Stimulated activated CD4-positive, alpha-beta T cell treated with anti-CD3 and anti-CD28 coated beads, Interleukin-12 subunit alpha, Interleukin-12 subunit beta, amount 100 ng/mL, for 4 hours (primary cell): ENCODE results near the gene COG7.
"Not testable (repeated sequence)": the region's sequence is repeated elsewhere in the genome, so short reads cannot be mapped to it uniquely, and the experiment has no call there.

Experiments used
- DNase-seq: peaks from one replicate; pipeline ENCODE4 v3.0.0-alpha.2; 2020

The COG7 gene

DNA sequence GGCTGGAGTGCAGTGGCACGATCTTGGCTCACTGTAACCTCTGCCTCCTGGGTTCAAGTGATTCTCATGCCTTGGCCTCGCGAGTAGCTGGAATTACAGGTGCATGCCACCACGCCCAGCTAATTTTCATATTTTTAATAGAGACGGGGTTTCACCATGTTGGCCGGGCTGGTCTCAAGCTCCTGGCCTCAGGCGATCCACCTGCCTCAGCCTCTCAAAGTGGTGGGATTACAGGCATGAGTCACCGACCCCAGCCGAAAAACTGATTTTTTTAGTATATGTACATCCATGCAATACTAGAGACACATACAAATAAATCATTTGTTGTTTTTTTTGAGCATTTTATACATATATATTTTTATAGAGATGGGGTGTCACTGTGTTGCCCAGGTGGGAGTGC is 71.3 kb downstream of the COG7 start:
- DNase-seq, result not testable (repeated sequence)

DNA sequence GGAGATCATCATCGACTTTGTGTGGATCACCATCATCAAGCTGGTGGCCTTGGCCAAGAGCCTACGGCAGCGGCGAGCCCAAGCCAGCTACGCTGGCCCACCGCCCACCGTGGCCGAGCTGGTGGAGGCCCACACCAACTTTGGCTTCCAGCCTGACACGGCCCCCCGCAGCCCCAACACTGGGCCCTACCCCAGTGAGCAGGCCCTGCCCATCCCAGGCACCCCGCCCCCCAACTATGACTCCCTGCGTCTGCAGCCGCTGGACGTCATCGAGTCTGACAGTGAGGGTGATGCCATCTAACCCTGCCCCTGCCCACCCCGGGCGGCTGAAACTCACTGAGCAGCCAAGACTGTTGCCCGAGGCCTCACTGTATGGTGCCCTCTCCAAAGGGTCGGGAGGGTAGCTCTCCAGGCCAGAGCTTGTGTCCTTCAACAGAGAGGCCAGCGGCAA is 72.5 kb downstream of the COG7 start:
- DNase-seq, result no peak

DNA sequence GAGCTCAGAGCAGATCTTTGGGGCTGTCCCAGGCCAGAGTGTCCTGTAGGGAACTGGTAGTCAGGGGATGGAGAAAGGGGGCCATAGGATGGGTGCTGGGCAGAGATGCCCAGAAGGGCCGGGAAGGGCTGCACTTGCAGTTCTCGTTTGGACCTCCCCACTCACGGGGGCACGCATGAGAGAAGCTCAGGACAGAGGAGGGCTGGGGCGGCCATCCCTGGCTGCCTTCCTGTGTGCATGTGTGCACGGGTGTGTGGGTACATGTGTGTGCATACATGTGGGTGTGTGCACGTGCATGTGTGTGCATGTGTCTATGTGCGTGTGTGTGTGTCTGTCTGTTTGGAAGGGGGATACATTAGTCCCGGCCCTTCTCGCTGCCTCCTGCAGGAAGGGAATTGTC is 73.3 kb downstream of the COG7 start:
- DNase-seq, result no peak

DNA sequence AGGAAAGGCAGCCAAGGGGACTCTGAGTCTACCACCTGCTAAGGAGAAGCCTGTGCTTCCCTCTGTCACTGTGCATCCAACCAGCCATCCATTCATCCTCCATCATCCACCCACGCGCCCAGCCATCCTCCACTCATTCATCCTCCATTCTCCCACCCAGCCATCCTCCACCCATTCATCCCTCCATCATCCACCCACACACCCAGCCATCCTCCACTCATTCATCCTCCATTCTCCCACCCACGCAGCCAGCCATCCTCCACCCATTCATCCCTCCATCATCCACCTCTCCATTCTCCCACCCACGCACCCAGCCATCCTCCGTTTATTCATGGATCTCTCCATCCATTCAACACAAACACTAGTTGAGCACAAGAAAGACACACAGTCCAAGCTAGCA is 74.1 kb downstream of the COG7 start:
- DNase-seq, result no peak

DNA sequence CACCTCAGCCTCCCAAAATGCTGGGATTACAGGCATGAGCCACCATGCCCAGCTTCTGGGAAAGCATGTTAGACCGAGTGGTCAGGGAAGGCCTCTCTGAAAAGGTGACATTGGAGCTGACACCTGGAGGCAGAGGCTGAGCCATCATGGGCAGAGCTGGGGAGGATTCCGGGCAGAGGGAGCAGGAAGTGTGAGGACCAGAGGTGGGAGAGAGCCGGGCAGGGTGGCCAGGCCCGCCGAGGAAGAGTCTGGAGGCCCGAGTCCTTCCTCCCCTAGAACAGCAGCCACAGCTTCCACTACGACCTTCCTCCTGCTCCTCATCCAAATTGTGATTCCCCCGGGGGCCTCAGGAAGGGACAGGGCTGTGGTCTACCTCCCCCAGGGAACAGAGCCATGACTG is 74.7 kb downstream of the COG7 start:
- no peak for DNase-seq

DNA sequence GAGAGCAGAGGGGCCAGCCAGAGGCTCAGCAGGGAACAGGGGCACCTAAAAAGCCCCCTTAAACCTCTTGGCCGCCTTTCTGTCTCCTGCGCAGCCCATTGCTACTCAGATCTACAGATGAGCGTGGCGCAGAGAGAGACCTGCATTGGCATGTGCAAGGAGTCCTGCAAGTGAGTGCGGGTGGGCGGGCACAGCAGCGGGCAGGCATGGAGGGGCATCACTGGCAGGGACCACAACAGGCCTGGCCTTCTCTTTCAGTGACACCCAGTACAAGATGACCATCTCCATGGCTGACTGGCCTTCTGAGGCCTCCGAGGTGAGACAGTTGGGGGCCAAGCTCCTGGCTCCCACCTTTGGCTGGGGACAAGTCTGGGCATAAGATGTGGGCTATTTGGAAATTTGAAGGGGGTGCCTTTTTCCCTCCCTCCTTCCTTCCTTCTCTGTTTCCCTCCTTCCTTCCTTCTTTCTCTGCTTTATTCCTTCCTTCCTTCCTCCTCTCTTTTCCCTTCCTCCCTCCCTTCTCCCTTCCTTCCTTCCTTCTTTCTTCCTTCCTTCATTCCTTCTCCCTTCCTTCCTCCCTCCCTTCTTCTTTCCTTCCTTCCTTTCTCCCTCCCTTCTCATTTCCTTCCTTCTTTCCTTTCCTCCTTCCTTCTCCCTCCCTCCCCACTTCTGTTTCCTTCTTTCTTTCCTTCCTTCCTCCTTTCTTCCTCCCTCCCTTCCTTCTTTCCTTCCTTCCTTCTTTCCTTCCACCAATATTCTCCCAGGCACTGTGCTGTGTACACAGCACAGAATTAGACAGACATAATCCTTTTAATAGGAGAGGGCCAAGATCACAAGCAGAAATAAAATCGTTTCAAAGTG is 75.7 kb downstream of the COG7 start:
- no peak for DNase-seq

DNA sequence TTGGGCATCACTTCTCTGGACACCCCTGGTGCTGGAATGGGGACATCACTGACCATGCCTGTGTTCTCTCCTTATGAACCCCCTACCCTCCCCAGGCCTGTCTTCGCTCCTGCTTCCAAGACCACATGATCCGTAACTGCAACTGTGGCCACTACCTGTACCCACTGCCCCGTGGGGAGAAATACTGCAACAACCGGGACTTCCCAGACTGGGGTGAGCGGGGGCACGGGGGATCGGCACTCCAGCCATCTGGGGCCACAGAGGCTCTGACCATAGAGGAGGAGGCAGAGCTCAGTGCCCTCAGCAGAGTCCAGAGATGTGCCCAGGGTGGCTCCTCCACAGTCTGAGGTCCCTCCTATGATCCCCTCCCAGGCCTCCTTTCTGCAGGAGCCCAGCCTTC is 77.3 kb downstream of the COG7 start:
- DNase-seq, result no peak

DNA sequence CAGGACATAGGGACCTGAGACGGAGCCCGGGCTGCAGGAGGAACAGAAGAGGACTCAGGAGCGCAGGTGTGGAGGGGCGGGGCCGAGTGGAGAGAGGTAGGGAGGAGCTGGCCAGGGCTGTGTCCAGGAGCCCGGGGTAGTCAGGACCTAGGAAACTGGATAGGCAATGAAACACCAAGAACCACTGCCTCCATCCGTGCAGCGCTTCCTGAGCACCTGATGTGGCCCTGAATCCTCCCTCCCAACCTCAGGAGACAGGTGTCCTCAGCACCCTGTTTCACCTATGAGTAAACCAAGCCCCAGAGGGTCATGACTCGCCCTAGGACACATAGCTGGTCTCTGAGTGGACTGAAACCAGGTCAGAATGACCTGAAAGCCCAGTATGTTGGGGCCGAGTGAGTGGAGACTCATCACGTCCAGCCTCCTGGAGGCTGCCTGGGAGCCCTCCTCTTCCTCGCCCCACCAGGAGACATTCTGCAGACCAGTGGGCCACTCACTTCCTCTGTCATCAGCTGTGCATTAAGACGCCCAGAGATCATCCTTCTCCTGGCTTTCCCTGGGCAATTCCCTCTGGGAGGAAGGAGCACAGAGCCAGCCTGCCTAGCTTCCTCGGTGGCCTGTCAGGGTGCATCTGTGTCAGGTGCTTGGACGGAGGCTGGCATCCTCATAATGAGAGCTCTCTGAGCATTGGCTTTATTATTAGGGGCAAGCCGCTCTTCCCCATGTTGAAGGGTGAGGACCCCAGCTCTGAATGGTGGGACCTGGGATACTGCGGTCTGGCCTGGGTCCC is 78.1 kb downstream of the COG7 start:
- DNase-seq, result no peak

DNA sequence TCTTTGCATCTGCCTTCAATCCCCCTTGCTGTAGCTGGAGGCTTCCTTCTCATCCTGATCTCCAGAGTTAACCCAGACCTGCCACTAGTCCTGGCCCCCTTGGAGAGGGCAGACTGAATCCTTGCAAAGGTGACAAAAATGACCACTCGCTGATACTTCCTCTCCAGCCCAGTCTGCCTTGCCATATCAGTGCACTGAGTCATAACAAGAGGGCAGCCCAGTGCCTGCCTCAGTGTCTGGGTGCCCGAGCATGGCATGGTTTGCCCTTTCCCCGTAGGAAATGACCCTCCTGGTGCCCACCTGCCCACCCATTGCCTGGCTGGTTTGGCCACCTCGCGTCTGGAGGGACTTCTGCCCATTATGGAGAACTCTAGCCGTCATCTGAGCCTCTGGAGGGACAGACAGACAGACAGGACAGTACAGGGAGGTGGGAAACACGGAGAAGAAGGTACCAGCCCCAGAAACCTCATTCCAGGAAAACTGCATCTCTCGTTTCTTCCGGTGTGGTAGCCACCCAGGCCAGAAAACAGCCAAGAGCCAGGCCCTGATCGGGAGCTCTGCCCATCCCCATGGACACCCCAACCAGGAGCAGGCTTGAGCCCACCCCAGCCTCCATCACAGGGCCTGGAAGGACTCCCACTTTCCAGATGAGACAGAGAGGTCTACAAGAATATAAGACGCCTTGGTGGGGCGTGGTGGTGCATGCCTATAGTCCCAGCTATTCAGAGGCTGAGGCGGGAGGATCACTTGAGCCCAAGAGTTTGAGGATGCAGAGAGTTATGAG is 79.4 kb downstream of the COG7 start:
- no peak for DNase-seq

DNA sequence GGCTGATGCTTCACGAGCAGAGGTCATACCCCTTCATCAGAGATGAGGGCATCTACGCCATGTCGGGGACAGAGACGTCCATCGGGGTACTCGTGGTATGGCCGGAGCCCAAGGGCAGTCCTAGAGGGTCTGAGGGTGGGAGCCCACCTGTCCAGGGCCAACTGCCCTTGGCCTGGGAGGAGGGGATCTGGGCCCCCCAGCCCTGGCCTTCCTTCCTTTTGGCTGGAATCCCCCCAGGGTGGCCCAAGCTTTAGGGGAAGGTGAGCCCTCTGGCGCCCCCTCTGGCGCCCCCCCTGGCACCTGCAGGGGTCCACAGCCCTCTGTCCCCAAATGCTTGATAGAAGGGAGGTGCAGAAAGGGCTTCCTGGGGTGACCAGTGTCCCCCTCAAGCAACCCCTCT is 81.6 kb downstream of the COG7 start:
- DNase-seq, result no peak

DNA sequence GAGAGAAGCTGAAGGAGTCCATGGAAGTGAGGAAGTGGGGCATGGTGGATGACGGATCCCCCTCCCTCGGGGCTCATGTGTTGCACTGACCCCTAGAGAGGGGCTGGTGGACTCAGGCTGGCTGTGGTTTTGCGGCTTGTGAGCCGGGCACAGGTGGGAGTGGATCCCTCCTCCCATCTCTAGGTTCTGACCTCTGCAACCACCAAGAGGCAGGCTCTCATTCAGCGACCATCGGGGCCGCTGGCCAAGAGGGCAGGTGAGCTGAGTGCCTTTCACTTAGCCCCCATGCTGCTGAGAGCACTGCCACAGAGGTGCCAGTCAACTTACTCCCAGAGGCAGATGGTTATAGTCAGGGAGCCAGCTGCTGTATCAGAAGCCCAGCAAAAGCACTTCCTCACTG is 83.6 kb downstream of the COG7 start:
- DNase-seq, result no peak

DNA sequence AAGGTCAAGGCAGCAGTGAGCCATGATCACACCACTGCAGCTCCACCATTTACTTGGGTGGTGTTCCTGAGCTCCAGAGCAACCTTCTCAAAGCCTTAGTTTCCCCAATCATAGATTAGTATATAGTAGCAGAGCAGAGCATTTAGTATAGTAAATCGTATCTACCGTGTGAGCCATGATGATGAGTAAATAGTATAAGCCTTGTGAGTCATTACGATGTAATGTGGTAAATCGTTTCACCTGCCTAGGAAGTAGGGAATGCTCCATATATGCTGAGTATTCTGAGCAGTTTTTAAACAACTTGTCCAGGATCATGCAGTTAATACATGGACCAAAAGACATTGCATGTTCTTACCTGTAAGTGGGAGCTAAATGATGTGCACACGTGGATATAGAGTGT is 84.5 kb downstream of the COG7 start:
- no peak for DNase-seq

DNA sequence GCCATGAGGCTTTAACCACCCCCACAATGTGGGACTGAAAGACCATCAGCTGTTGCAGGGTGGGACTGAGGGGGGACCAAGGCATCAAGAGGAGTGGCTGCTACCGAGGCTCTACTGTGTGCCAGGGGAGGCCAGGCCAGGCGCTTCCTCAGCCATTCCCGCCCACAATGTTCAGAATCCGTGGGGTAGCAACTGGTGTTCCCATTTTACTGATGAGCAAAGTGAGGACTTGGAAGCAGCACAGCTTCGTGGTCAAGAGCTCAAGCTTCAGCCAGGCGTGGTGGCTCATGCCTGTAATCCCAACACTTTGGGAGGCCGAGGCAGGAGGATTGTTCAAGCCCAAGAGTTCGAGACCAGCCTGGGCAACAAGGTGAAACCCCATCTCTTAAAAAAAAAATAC is 85.0 kb downstream of the COG7 start:
- DNase-seq, result no peak

DNA sequence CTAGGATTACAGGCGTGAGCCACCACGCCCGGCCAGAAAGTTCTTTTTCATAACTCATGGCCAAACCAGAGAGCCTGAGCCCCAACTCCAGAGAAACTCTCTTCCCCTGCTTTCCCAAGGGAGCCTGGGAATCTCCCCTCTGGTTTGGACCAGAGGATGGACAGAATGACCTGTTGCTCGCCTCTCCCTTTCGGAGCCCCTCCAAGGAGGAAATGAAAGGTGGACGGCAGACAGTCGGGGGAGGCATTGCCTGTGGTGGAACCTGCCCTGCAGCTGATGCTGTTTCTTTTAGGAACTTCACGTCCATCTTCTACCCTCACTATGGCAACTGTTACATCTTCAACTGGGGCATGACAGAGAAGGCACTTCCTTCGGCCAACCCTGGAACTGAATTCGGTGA is 85.4 kb downstream of the COG7 start:
- DNase-seq, result no peak

DNA sequence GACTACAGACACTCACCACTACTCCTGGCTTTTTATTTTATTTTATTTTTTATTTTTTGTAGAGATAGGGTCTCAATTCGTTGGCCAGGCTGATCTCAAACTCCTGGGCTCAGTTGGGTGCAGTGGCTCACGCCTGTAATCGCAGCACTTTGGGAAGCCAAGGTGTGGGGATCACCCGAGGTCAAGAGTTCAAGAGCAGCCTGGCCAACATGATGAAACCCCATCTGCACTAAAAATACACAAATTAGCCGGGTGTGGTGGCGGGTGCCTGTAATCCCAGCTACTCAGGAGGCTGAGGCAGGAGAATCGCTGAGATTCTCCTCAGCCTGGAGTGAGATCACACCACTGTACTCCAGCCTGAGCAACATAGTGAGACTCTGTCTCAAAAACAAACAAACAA is 86.6 kb downstream of the COG7 start:
- DNase-seq, result not testable (repeated sequence)

DNA sequence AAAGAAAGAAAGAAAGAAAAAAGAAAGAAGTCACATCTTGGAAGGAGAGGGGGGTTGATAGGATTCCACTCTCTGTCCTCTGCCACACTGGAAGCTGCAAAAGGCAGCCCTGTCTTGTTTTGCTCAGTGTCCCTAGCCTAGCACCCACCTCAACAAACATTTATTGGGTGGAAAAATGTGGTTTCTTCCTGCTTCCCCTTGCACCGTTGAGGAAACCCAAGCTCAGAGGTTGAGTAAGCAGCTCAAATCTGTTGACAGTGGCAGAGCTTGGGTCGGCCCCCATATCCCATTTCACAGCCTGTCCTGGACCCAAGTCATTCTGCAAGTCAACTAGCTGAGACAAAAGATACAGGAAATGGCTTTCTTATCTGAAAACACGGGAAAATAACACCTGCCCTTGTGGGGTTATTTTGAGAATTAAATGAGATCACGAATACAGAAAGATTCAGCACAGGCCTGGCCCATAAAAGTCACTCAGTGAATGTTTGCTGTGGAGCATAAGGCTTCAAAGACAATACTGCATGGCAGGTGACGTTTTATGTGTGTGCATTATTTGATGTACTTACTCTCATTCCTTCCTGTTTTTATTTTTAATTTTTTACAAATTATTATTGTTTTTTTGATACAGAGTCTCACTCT is 87.3 kb downstream of the COG7 start:
- DNase-seq, result no peak

DNA sequence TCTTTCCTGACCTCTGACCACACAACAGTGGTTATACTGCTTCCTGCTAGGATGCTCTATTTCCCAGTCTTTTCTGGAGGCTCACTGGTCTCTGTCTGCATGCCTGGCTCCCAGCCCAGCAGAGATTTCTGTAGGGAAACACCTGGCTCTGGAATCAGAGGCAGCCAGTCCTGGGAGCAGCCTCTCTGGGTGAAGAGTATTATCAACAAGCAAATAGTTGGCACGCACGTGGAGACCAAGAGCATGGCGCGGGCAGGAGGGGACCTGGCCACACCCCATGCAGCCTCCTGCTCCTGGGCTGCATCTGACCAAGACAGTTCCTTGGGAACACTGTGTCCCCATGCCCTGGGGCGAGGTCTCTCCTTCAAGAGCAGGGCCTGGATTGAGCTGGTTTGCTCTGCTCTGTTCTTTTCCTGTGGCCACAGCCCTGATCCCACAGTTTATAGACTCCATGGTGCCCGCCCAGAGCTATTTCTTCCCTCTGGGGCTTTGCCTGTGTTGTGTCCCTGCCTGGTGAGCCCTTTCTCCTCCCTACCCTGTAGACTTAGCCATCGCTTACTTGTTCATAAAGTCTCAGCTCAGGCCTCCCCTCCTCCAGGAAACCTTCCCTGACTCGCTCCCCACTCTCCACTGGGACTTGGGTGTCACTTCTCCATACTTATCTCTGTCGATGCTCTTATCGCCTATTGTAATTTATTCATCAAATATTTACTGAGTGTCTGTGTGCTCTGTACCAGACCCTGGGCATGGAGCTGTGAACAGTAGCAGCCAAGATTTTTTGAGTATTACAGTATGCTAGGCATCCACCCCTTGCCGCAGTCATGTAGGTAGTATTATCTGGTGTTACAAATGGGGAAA is 90.3 kb downstream of the COG7 start:
- DNase-seq, result no peak

DNA sequence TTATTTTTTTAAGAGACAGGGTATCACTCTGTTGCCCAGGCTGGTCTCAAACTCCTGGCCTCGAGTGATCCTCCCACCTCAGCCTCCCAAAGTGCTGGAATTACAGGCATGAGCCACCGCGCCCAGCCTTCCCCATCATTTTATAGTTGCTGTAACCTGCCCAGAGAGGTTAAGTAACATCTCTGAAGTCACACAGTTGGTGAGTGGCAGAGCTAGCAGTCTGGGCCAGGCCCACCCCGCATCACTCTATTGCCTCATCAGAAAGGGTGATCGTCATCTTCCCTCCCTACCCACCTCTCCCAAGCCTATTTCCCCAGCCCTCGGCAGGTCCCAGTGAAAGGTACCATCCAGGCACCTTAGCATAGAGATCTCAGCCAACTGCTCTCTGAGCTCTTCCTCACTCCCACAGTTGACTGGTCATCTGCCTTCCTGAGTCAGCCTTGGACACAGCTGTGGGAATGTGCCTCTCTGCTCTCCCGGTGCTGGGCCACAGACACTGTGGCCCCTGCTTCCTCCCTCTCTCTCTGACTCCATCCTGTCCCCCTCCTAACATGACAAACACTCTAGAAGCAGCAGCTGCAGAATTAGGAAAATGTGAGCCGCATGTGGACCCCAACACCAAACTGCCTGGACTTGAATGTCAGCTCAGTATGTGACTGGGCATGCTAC is 93.8 kb downstream of the COG7 start:
- no peak for DNase-seq

DNA sequence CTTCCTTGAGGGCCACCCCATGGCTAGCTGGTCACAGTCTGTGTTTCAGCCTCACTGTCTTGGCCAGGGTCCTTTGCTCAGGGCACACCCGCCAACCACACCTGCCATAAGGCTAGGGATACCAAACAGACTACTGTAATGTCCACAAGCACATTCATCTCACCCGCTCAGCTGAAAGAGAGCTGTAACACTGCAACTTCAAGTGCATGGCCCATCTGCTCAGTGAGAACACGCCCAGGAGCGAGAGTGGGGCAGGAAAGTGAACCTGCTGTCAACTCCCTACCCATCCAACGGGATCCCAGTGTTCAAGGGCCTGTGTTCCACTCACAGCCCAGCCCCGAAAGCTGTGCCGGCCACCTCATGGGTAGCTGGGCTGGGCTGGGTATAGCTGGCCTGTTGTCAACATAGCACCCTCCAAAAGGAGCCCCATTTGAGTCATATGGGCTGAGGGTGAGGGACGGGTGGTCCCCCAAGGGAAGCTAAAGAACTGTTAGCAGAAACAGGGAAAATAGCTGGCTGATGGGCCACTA is 95.2 kb downstream of the COG7 start:
- DNase-seq, result no peak

DNA sequence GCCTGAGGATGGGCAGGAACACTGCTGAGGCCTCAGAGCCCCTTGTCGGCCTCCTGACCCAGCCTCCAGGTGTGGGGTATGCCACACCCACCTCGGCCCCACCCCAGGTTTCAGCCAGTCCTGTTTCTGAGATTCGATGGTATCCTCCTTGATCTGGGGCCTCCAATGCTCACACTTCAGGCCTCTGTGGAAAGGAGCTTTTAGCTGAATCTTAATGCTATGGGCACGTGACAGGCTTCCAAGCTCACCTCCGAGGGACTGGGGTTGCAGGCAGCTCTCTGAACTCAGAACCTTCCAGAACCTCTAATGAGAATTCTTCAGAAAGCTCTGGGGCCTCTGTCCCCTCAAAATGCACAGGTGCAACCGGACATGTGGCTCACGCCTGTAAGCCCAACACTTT is 96.0 kb downstream of the COG7 start:
- DNase-seq, result no peak

DNA sequence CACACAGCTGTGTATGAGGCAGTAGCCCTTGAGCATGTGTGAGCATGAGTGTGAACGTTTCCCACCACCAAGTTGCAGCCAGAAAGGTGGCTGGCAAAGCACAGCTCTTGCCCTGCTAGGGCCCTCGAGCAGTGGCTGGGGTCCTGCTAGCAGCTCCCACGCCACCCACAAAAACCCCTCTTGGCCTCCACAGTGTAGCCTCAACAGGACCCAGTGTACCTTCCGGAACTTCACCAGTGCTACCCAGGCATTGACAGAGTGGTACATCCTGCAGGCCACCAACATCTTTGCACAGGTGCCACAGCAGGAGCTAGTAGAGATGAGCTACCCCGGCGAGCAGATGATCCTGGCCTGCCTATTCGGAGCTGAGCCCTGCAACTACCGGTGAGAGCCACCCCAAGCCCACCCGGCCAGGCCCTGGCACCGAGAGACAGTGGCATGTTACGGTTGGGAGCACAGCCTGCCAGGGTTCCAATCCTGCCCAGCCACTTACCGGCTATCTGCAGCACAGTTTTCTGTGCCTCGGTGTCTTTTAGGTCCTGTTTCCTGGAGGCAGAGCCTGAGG is 97.8 kb downstream of the COG7 start:
- DNase-seq, result no peak
